ENCODE results near the gene SPARC. TPM values are rescaled to one million over a fixed set of nuclear protein-coding genes. Genes with fewer than 3 reads are reported as not detected.

SPARC gene
- total RNA-seq, 1 experiment from 2014 or later: 320 TPM

DNA sequence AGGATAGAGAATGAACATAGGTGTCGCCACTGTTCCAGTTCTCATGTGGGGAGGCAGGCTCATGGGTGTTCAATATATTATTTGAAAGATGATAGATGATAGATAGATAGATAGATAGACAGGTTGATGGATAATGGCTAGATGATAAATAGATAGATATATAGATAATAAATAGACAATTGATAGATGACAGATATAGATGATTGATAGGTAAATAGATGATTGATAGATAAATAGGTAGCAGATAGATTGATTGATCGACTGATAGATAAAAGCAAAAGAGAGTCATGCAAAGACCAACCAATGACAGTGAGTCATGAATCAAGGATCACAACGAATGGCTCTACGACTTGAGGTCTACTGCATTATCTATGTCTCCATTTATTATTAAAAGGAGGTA lies 30.4 kb downstream of the SPARC start:
- TF ChIP-seq, protein P1, sequence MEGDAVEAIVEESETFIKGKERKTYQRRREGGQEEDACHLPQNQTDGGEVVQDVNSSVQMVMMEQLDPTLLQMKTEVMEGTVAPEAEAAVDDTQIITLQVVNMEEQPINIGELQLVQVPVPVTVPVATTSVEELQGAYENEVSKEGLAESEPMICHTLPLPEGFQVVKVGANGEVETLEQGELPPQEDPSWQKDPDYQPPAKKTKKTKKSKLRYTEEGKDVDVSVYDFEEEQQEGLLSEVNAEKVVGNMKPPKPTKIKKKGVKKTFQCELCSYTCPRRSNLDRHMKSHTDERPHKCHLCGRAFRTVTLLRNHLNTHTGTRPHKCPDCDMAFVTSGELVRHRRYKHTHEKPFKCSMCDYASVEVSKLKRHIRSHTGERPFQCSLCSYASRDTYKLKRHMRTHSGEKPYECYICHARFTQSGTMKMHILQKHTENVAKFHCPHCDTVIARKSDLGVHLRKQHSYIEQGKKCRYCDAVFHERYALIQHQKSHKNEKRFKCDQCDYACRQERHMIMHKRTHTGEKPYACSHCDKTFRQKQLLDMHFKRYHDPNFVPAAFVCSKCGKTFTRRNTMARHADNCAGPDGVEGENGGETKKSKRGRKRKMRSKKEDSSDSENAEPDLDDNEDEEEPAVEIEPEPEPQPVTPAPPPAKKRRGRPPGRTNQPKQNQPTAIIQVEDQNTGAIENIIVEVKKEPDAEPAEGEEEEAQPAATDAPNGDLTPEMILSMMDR (conservative IDR thresholded peaks at IDR 0.05): no peak
- Histone ChIP-seq H3K9ac (ENCODE audit: extremely low read depth, insufficient read length, low read length) (no peak overlapping the region), H3T11ph (ENCODE audit: low read length) (no peak overlapping the region), H3K27me3 (ENCODE audit: insufficient read depth, low read length) (no peaks in the 10 kb centered on the region), H2BK5ac (ENCODE audit: insufficient read length, low read length) (no peak overlapping the region), H3K23me2 (ENCODE audit: insufficient read length, low read depth, low read length, poor library complexity, severe bottlenecking) (no peaks in the 10 kb centered on the region), H3K9me3 (ENCODE audit: control insufficient read depth, low read depth, low read length) (no peaks in the 10 kb centered on the region), H2AK5ac (ENCODE audit: insufficient read length, low read length) (no peak overlapping the region), H4K91ac (ENCODE audit: insufficient read length, low read depth, low read length) (no peak overlapping the region), H2AFZ (ENCODE audit: low read length) (no peak overlapping the region), H3K27ac (ENCODE audit: insufficient read length, low read depth, low read length) (no peak overlapping the region), H3K56ac (ENCODE audit: insufficient read length, low read depth, low read length) (no peak overlapping the region), H3K79me2 (ENCODE audit: insufficient read depth, low read length) (no peaks in the 10 kb centered on the region), H3K4me2 (ENCODE audit: insufficient read depth, insufficient read length, low read length) (no peak overlapping the region), H2BK120ac (ENCODE audit: low read depth, low read length, poor library complexity, severe bottlenecking) (no peak overlapping the region), H3K4me1 (ENCODE audit: insufficient read depth, low read length) (no peaks in the 10 kb centered on the region), H4K5ac (ENCODE audit: insufficient read length, low read depth, low read length) (no peak overlapping the region), H3K23ac (ENCODE audit: insufficient read length, low read depth, low read length) (no peak overlapping the region), H3K18ac (ENCODE audit: insufficient read length, low read depth, low read length) (no peak overlapping the region), H4K8ac (replicated peaks; ENCODE audit: insufficient read length, low read depth, low read length) (no peak overlapping the region), H3K79me1 (ENCODE audit: insufficient read depth, low read depth, low read length, poor library complexity, severe bottlenecking) (no peaks in the 10 kb centered on the region), H3K4ac (ENCODE audit: low read depth, low read length) (no peak overlapping the region), H2BK15ac (ENCODE audit: low read depth, low read length) (no peak overlapping the region), H4K20me1 (ENCODE audit: control insufficient read depth, insufficient read depth, insufficient read length) (no peaks in the 10 kb centered on the region), H3K14ac (ENCODE audit: insufficient read depth, low read length) (no peak overlapping the region), H2BK12ac (ENCODE audit: insufficient read length, low read depth, low read length) (no peak overlapping the region), H2BK20ac (ENCODE audit: low read depth, low read length, poor library complexity, severe bottlenecking) (no peak overlapping the region)
- Mint-ChIP-seq H3K9me3 (no peaks in the 10 kb centered on the region), H3K27ac (no peak overlapping the region), H3K4me1 (peaks cover 7 to 15% of the 10 kb centered on the region in 2 experiments; a peak in 3 of 4 replicates), H3K4me3 (no peak overlapping the region), H3K27me3 (ENCODE audit: low read depth) (no peaks in the 10 kb centered on the region), H3K36me3 (ENCODE audit: insufficient read depth in 1 of 3, low read depth in 3 of 3) (no peaks in the 10 kb centered on the region)
- 100% methylated on average over 1 of the region's 4 CpGs for WGBS (ENCODE audit: extremely low coverage, insufficient read length, low lambda C conversion rate)
- no peak for DNase-seq

All from H9 (cell line).